AG09319 (cell line): ENCODE results near the gene RBFOX1.
"Not testable (repeated sequence)": the region's sequence is repeated elsewhere in the genome, so short reads cannot be mapped to it uniquely, and the experiment has no call there.

Experiments
- DNase-seq: peaks from one replicate; pipeline ENCODE4 v3.0.0-alpha.2; 2010; ENCODE audit warnings: low read depth; ENCODE audit errors: extremely low read depth
- TF ChIP-seq, protein P1 (sequence below): IDR thresholded peaks from 2 replicates; pipeline ENCODE4 v1.5.1; 2011; ENCODE audit warnings: low read depth, mild to moderate bottlenecking, inconsistent platforms, low read length, moderate library complexity

Gene RBFOX1

DNA sequence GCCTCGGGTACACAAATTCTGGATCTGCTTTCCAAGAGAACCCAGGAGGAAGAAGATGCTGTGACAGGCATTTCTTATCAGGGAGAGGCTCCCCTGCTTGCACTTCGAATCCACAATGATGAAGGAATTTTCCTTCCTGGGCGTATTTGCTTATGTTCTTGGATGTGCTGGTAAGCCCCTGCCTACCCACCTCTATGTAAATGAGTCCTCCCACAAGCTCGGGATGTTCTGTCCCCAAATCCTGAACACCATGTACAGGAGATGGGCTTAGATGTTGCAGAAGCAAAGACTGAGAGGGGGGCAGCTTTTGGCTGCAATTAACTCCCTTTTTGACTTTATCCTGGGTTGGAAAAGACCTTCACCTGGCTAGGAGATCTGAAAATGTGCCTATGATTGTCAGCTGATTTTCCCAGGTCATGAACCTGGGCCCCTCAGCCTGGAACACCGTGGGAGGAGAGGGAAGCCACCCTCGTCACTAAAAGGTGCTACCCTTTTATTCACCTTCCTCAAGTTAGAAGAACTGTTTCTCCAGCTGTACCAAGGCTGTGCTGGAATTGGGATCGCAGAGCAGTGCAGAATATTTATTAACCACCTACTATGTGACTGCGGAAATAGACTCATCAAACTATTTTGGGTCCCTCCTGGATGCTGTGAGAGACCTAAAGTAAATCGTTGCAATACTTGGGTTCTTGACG, 150.1 kb downstream of the RBFOX1 start:
- DNase-seq = no peak
- TF ChIP-seq, protein P1, sequence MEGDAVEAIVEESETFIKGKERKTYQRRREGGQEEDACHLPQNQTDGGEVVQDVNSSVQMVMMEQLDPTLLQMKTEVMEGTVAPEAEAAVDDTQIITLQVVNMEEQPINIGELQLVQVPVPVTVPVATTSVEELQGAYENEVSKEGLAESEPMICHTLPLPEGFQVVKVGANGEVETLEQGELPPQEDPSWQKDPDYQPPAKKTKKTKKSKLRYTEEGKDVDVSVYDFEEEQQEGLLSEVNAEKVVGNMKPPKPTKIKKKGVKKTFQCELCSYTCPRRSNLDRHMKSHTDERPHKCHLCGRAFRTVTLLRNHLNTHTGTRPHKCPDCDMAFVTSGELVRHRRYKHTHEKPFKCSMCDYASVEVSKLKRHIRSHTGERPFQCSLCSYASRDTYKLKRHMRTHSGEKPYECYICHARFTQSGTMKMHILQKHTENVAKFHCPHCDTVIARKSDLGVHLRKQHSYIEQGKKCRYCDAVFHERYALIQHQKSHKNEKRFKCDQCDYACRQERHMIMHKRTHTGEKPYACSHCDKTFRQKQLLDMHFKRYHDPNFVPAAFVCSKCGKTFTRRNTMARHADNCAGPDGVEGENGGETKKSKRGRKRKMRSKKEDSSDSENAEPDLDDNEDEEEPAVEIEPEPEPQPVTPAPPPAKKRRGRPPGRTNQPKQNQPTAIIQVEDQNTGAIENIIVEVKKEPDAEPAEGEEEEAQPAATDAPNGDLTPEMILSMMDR = no peak

DNA sequence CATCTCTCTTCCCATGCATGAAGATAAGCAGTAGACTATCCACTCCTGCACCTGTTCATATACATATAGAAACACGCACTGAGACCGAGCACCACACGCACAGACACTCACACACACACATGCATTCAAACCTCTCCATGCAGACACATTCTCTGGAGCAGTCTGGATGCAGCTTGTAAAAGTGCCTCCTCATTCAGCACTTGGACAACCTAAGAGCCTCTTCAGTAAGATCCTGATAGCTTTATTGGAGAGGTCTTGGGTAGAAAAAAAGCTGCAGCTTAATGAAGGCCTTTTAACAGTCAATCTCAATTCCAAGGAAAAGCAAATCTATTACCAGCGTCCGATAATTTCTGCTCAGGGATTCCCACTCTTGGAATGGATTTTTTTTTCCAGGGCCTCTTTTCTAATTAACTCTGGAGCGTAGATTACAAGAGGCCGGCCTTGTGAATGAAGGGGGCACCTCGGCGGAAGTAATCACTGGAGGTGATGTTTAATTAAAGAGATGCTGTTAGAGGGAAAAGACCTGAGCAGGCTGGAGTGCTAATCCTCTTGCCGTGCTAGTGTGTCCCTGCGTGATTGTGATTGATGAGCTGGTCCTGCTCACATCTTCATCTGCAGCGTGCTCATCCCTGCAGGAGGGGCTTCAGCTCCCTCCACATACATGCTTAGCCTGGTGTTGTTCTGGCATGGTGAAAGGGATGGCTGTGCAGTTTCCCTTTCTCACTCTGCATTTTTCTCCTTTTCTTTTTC, 155.1 kb downstream of the RBFOX1 start:
- no peak for DNase-seq
- TF ChIP-seq, protein P1 = no peak

DNA sequence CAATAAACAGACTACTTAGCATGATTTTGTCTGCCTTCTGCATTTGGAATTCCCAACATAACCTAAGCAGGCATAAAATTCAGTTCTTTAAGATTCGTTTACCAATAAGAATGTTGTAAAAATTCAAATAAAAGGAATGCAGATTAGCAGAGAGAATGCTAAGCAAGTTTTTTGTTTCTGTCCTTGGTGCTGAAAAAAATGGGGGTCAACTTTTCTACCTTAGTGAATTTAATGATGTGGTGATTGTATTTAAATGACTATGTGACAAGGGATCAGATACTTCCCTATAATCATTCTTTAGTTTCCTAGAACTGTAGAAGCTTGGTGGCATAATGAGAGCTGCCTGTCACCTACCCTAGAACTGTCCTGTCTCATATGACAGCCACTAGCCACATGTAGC, 159.5 kb downstream of the RBFOX1 start:
- TF ChIP-seq, protein P1 = no peak
- DNase-seq = no peak

DNA sequence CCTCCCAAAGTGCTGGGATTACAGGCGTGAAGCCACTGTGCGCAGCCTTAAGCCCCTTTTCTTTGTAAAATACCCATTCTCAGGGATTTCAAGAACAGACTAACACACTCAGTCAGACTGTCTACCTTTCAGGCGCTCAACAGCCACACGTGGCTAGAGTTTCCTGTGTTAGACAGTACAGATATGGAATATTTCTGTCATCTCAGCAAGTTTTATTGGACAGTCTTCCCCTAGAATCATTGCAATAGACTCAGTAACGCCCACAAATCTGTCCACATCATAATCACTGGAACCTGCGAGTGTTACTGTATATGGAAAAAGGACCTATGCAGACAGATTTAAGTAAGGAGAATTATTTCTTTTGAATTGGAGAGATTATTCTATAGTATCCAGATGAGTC, 160.5 kb downstream of the RBFOX1 start:
- no peak for DNase-seq
- TF ChIP-seq, protein P1 = no peak

DNA sequence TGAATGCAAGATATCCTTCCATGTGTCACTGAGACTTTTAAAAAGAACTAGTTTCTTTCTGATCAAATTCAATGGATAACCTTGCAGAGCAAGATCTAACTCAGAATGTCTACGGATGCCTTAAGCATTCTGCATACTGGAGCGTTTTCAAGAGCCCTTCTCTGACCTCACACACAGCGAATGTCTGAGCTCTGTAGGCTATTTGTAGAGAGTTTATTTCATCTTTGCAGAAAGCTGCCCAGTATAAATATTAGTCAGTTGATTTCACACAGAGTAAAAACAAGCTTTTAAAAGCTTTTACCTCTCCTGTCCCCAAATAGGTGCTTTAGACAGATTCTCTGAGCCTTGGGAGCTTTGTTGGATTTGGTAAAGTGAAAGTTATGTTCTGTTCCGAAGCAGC, 165.0 kb downstream of the RBFOX1 start:
- TF ChIP-seq, protein P1 = no peak
- DNase-seq = no peak

DNA sequence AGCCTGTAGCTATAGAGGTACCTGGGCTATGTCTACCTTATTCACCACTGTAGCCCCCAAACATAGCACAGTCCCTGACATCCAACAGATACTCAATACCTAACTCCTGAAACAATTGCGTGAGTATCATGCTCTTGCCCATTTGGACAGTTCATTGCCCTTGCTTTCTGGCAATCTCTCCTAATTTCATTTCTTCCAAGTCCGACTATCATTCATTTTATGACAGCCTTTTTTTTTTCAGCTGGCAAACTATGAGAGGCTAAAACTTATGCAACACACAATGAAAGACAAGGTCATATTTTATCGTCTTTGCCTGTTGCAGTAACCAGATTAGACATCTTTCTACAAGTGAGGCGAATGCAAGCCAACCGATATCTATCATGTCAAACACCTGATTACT, 169.2 kb downstream of the RBFOX1 start:
- TF ChIP-seq, protein P1 = no peak

DNA sequence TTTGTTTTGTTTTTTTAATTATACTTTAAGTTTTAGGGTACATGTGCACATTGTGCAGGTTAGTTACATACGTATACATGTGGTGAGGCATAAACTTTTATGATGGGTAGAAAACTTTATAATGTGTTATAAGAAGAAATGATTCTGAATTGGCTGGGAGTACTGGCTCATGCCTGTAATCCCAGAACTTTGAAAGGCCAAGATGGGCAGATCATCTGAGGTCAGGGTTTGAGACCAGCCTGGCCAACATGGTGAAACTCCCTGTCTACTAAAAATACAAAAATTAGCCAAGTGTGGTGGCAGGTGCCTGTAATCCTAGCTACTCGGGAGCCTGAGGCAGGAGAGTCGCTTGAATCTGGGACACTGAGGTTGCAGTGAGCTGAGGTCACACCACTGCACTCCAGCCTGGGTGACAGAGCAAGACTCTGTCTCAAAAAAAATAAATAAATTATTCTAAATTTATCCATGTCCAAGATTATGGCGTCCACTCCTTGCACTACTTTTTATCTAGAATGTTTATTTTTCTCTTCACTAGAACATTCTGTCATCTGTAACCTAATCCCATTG, 170.0 kb downstream of the RBFOX1 start:
- not testable (repeated sequence) for DNase-seq

More for the DNA sequence above, 169.2 kb downstream of the RBFOX1 start:
- no peak for DNase-seq
